ENCODE data around the gene LAMC3.

Gene LAMC3

DNA sequence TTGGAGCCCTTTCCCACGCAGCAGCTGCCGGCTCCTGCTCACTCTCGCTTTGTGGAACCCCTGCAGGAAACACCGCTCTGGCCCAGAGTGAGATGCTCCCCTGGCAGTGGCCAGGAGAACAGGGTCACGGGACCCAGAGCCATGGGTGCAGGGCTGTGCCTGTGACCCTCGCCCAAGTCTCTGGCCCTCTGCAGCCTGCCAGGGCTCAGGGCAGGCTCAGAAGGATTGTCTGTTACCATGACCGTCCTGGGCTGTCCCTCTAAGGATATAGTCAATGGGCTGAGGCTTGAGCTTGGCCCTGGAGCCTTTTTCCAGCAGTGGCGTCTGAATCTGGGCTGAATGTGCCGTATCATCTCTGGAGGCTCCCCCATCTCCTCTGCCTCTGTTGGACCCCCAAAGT is 58.7 kb downstream of the LAMC3 start:
- TF ChIP-seq, protein P1, sequence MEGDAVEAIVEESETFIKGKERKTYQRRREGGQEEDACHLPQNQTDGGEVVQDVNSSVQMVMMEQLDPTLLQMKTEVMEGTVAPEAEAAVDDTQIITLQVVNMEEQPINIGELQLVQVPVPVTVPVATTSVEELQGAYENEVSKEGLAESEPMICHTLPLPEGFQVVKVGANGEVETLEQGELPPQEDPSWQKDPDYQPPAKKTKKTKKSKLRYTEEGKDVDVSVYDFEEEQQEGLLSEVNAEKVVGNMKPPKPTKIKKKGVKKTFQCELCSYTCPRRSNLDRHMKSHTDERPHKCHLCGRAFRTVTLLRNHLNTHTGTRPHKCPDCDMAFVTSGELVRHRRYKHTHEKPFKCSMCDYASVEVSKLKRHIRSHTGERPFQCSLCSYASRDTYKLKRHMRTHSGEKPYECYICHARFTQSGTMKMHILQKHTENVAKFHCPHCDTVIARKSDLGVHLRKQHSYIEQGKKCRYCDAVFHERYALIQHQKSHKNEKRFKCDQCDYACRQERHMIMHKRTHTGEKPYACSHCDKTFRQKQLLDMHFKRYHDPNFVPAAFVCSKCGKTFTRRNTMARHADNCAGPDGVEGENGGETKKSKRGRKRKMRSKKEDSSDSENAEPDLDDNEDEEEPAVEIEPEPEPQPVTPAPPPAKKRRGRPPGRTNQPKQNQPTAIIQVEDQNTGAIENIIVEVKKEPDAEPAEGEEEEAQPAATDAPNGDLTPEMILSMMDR (IDR thresholded peaks at IDR 0.05; ENCODE audit: extremely low read depth, missing control alignments) = no peak

DNA sequence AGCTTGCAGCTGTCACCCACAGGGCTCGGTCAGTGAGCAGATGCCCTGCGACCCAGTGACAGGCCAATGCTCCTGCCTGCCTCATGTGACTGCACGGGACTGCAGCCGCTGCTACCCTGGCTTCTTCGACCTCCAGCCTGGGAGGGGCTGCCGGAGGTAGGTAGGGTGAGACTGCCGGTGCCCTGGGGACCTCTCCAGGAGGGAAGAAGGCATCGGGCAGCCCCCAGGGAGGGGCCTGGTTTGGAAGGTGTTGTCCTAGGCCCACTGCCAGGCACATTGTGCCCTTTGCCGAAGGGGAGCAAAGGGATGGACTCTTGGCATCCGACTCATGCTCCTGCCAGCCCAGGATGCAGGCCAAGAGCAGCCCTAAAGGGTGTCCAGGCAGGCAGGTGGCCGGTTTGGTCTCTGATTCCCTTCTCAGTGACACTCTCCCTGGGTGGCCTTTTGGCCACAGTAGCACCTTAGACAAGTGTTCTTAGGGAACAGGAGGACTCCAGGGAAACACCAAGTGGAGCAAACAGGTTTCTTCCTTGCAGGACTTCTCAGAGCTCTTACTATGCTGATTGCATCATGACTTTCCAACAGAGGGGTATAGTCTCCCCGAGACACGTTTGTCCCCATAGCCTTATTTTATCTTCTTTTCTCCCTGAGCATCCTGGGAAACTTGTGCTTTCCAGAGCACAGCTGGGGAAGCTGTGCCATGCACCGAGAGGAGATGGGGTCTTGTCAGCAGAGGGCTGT is 59.3 kb downstream of the LAMC3 start:
- TF ChIP-seq, protein P1 (IDR thresholded peaks at IDR 0.05; ENCODE audit: extremely low read depth, missing control alignments) = no peak
- no peak for DNase-seq (ENCODE audit: low spot score)

More for the DNA sequence above, 58.7 kb downstream of the LAMC3 start:
- no peak for DNase-seq (ENCODE audit: low spot score)

DNA sequence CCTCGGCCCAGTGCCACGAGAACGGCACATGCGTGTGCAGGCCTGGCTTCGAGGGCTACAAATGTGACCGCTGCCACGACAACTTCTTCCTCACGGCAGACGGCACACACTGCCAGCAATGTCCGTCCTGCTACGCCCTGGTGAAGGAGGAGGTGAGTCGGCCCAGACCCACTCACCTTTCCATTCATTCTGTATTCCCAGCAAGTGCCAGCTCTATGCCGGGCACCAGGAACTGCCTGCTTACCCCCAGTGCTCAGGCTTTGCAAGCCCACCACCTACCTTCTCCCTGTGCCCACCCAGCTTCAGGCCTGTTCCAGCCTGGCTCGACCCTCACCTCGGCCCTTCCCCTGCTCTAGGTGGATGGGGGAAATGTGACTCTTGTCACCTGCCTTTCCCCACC is 60.7 kb downstream of the LAMC3 start:
- DNase-seq (ENCODE audit: low spot score) = no peak
- TF ChIP-seq, protein P1 (IDR thresholded peaks at IDR 0.05; ENCODE audit: extremely low read depth, missing control alignments) = no peak

DNA sequence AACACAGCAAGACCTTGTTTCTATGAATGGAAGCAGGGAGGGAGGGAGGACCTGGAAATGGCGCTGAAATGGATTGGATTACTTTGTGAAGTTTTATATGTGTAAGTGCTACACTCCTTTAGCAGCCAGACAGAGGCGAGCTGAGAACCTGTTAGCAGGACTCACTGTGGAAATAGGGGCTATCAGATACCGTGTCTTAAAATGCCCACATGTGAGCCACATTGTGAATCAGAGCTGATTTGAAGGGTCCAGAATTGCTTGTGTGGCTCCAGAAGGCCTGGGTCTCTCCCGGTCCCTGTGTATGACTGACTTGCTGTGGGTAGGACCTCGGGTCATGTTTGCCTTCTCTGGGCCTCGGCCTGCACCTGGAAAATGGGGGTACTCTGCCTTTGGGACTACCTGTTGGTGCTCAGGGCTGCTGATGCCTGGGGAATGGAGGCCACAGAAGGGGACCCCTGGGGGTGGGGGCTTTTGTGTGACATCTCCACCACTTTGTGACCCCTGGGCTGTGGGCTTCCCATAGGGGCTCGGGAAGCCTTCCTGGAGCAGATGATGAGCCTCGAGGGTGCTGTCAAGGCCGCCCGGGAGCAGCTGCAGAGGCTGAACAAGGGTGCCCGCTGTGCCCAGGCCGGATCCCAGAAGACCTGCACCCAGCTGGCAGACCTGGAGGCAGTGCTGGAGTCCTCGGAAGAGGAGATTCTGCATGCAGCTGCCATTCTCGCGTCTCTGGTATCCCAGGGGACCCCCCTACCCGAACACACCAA is 63.3 kb downstream of the LAMC3 start:
- DNase-seq (ENCODE audit: low spot score) = no peak

DNA sequence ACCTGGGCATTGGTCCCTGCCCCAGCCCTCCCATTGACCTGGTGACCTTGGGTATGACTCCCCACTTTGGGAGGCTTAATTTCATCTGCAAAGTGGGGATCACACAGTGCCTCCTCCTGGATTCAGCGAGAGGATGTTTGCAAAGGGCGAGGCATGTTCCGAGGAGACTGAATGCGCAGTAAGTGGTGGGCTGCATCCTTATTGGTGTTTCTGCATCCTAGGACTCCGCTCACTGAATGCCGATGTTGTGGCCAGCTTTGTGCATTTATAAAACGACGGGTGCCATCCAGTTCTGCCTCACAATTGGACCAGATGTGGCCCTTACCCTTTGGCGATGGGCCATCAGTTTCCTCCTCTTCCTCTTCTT is 63.9 kb downstream of the LAMC3 start:
- TF ChIP-seq, protein P1 (IDR thresholded peaks at IDR 0.05; ENCODE audit: extremely low read depth, missing control alignments) = no peak
- no peak for DNase-seq (ENCODE audit: low spot score)

More for the DNA sequence above, 63.3 kb downstream of the LAMC3 start:
- TF ChIP-seq, protein P1 (IDR thresholded peaks at IDR 0.05; ENCODE audit: extremely low read depth, missing control alignments) = no peak

DNA sequence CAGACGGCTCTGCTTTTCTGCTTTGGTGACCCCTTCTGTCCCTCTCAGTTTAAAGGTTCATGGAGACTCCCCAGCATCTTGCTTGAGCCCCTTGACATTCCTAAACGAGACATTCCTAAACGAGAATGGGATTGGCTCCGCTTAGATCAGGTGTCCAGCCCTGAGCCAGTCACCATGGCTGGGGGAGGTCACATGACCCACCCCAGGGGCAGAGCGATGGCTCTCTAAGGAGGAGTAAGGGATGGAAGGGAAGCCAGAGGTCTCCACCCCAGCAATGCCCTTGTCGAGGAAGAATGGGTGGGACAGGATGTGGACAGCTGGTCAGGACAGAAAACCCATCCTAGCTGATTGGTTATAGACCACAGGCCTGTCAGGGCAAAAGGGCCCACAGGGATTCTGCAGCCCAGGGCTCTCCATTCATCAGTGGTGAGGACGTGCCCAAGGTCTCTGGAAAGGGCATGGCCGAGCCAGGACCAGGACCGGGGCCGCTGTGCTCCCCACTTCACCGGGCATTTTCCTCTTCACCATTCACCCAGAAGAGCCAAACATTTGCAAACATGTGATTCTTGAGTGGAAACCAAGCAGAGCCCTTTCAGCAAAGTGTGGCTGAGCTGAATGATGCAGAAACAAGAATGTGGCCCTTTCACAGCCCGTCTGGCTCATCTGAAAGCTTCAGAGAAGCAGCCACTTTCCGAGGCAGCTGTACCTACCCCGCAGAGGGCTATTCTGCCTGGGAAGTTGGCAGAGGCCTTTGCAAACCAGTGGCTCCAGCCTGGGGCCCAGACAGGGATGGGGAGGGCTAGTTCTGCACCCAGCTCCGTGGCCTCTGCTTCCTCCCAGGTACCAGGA is 67.6 kb downstream of the LAMC3 start:
- DNase-seq (ENCODE audit: low spot score) = no peak

More for the DNA sequence above, 67.6 kb downstream of the LAMC3 start:
- TF ChIP-seq, protein P1 (IDR thresholded peaks at IDR 0.05; ENCODE audit: extremely low read depth, missing control alignments) = no peak
